ENCODE results near the gene MT2A. TPM values are rescaled to one million over a fixed set of nuclear protein-coding genes. Genes with fewer than 3 reads are reported as not detected.

MT2A gene
- total and polyA plus RNA-seq, 7 donors: 37.5 to 968 (median 161) TPM

DNA sequence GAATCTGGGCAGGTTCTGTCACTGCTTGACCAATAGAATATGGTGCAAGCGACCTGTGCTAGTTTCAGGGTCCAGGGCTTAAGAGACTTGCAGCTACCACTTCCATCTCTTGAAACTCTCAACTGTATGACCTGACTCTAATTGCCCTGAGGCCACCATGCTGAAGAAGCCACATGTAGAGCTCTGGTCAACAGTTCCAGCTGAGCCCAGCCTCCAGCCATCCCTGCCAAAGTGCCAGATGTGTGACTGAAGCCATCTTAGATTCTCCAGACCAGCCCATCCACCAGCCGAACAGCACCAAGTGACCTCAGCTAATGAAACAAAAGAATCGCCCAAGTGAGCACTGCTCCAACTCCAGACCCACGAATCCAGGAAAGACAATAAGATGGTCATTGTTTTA, 3.4 kb upstream of the MT2A start:
- no peak for DNase-seq
- intact Hi-C loops (cut with DNase I): loop anchor here (5.0 to 10.0 kb wide), 4 partner anchors 37 to 330 kb away; partner anchors contain the start of genes AMFR and HERPUD1
- Histone ChIP-seq H3K4me3 (no peak overlapping the region), H3K27ac (peak overlapping the region in 1 of 4 donors; percentile 93), H3K36me3 (no peaks in the 10 kb centered on the region), H3K27me3 (no peaks in the 10 kb centered on the region), H3K9me3 (no peaks in the 10 kb centered on the region), H3K4me1 (peaks cover 0 to 37% (median 34%) of the 10 kb centered on the region in 4 donors)
- TF ChIP-seq POLR2AphosphoS5 (IDR thresholded peaks at IDR 0.05): no peak
- TF ChIP-seq EP300 (IDR thresholded peaks at IDR 0.05): no peak
- TF ChIP-seq, protein P1, sequence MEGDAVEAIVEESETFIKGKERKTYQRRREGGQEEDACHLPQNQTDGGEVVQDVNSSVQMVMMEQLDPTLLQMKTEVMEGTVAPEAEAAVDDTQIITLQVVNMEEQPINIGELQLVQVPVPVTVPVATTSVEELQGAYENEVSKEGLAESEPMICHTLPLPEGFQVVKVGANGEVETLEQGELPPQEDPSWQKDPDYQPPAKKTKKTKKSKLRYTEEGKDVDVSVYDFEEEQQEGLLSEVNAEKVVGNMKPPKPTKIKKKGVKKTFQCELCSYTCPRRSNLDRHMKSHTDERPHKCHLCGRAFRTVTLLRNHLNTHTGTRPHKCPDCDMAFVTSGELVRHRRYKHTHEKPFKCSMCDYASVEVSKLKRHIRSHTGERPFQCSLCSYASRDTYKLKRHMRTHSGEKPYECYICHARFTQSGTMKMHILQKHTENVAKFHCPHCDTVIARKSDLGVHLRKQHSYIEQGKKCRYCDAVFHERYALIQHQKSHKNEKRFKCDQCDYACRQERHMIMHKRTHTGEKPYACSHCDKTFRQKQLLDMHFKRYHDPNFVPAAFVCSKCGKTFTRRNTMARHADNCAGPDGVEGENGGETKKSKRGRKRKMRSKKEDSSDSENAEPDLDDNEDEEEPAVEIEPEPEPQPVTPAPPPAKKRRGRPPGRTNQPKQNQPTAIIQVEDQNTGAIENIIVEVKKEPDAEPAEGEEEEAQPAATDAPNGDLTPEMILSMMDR (IDR thresholded peaks at IDR 0.05): no peak
- TF ChIP-seq POLR2A (IDR thresholded peaks at IDR 0.05): no peak
- WGBS, 2 donors: 87 to 89% methylated on average over 4 of the region's 4 CpGs

DNA sequence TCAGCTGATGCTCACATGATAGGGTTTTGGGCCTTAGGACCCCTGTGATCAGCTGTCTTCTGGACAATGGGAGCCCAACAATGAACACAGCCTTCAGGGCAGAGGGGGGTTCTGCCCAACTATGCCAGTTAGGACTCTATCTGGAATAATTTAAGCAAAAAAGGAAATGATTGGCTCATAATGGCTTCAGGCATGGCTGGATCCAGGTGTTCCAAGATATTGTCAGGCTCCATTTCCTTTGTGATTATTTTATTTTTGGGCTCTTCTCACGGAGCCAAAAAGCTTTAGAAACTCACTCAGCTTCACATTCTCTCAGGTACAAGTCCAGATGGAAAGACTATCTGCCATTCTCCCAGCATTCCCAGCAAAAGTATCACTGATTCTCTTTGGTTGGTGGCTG, 2.9 kb upstream of the MT2A start:
- 80 to 85% methylated on average over 1 of the region's 1 CpG for WGBS, 2 donors
- intact Hi-C loops (cut with DNase I): loop anchor here (5.0 to 10.0 kb wide), 3 partner anchors 37 to 329 kb away; partner anchors contain the start of genes AMFR and HERPUD1
- Histone ChIP-seq H3K9me3 (no peaks in the 10 kb centered on the region), H3K4me1 (peaks cover 0 to 42% (median 39%) of the 10 kb centered on the region in 4 donors), H3K27ac (peak overlapping the region; percentile 86 to 93 (median 89)), H3K4me3 (no peak overlapping the region), H3K36me3 (no peaks in the 10 kb centered on the region), H3K27me3 (no peaks in the 10 kb centered on the region)
- no peak for TF ChIP-seq POLR2A (IDR thresholded peaks at IDR 0.05)
- no peak for TF ChIP-seq POLR2AphosphoS5 (IDR thresholded peaks at IDR 0.05)
- TF ChIP-seq EP300 (IDR thresholded peaks at IDR 0.05): no peak
- TF ChIP-seq, protein P1 (IDR thresholded peaks at IDR 0.05): no peak
- DNase-seq: no peak

DNA sequence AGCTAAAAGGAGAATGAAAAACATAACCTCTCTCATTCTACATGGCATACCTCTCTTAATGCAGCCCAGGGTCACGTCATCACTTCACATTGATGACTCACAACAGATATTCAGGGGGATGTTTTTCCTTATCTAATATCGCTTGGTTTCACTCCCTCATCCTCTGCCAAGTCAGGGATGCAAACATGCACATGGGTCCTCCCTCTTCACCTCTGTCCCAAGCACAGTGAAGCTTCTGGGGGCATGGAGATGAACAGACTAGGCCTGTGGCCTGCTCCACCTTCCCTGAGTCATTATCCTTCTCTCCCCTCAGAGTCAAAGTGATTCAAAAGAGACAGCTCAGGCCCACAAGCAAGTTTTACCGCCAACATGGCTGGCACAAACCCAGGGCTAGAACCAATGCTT, 2.3 kb upstream of the MT2A start:
- WGBS, 2 donors: 79 to 87% methylated on average over 3 of the region's 3 CpGs
- H3K4me3 ChIP-seq: no peak overlapping the region
- no peaks in the 10 kb centered on the region for H3K27me3 ChIP-seq
- peak; percentile 85 for DNase-seq
- TF ChIP-seq, protein P1 (IDR thresholded peaks at IDR 0.05): no peak
- no peak for TF ChIP-seq POLR2AphosphoS5 (IDR thresholded peaks at IDR 0.05)
- TF ChIP-seq POLR2A (IDR thresholded peaks at IDR 0.05): no peak
- no peak for TF ChIP-seq EP300 (IDR thresholded peaks at IDR 0.05)
- H3K9me3 ChIP-seq: no peaks in the 10 kb centered on the region
- H3K36me3 ChIP-seq: no peaks in the 10 kb centered on the region
- H3K4me1 ChIP-seq: peaks cover 0 to 44% (median 44%) of the 10 kb centered on the region in 4 donors
- H3K27ac ChIP-seq: peak overlapping the region; percentile 86 to 93 (median 89)
- intact Hi-C loops (cut with DNase I): loop anchor here (5.0 to 10.0 kb wide), 3 partner anchors 36 to 329 kb away; partner anchors contain the start of genes AMFR and HERPUD1

DNA sequence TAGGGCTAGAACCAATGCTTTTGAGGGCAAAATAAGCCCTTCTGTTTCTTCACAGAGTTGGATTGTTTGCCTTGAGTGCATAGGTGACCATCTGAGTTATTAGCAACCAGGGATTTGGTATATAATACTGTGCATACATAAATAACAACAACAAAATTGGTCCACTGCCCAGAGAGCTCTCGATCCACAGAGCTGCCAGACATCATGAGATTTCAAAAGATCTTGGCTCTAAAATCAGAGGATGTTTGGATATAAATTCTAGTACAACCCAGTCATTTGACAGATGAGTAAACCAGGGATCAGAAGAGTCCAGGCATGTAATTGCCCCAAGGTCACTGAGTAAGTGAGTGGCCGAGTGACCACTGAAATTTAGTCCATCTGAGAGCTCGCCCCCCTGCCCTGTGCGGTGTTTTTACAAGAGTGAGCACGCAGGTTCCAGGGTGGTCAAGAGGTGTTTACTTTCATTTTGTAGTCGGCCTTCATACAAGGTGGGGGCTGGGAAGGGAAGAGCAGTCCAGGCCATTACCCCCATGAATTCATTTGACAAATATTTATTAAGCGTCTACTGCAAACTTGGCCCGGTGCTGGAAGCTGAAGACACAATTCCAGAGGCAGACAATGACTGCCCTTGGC, 1.8 kb upstream of the MT2A start:
- Histone ChIP-seq H3K4me1 (peaks cover 0 to 44% (median 44%) of the 10 kb centered on the region in 4 donors), H3K4me3 (no peak overlapping the region), H3K27ac (peak overlapping the region; percentile 86 to 93 (median 89)), H3K36me3 (no peaks in the 10 kb centered on the region), H3K9me3 (no peaks in the 10 kb centered on the region), H3K27me3 (no peaks in the 10 kb centered on the region)
- intact Hi-C loops (cut with DNase I): loop anchor here (5.0 to 10.0 kb wide), 3 partner anchors 36 to 328 kb away; partner anchors contain the start of genes AMFR and HERPUD1
- 71 to 82% methylated on average over 8 of the region's 8 CpGs for WGBS, 2 donors
- TF ChIP-seq POLR2AphosphoS5 (IDR thresholded peaks at IDR 0.05): peak in 2 of 4 donors; percentile 34 to 44
- no peak for TF ChIP-seq EP300 (IDR thresholded peaks at IDR 0.05)
- TF ChIP-seq POLR2A (IDR thresholded peaks at IDR 0.05): no peak
- TF ChIP-seq, protein P1 (IDR thresholded peaks at IDR 0.05): no peak
- no peak for DNase-seq

All from sigmoid colon (tissue), 7 donors.